Measurements from ENCODE around the gene ELOVL1. TPM values are rescaled to one million over a fixed set of nuclear protein-coding genes. Genes with fewer than 3 reads are reported as not detected.
"Not testable (repeated sequence)": the region's sequence is repeated elsewhere in the genome, so short reads cannot be mapped to it uniquely, and the experiment has no call there.

Gene ELOVL1
- total and polyA plus RNA-seq, 10 of the 15 experiments (the other 5 are each of a cell fraction or from before 2014, with no cell fraction given), result 58.5 to 139 (median 89.8) TPM

GRCh38 chr1:43414634-43415223, 46.9 kb upstream of the ELOVL1 start:
- Histone ChIP-seq H2AFZ (ENCODE audit: control insufficient read depth, low read depth, low read length) (no peak overlapping the region), H3K27me3 (replicated peaks in 1 of 2; ENCODE audit: control insufficient read depth in 2 of 2, insufficient read depth in 2 of 2, low read length in 1 of 2) (no peaks in the 10 kb centered on the region), H3K4me3 (no peak overlapping the region), H3K9me3 (replicated peaks; ENCODE audit: control insufficient read depth, insufficient read depth, low read length) (no peaks in the 10 kb centered on the region), H3K9ac (ENCODE audit: control insufficient read depth, insufficient read depth, low read length) (no peak overlapping the region), H3K4me2 (ENCODE audit: control insufficient read depth, insufficient read depth) (no peak overlapping the region), H3K4me1 (ENCODE audit: control insufficient read depth, insufficient read depth, low read length) (peaks cover 7% of the 10 kb centered on the region), H3K79me2 (ENCODE audit: control insufficient read depth, insufficient read depth, low read length) (no peaks in the 10 kb centered on the region), H3K36me3 (ENCODE audit: control insufficient read depth in 2 of 2, insufficient read depth in 2 of 2, low read length in 1 of 2) (peaks cover 0 to 4% of the 10 kb centered on the region in 2 experiments; a peak in 3 of 4 replicates), H3K27ac (ENCODE audit: control insufficient read depth, insufficient read depth) (no peak overlapping the region), H4K20me1 (ENCODE audit: control insufficient read depth, insufficient read depth) (no peaks in the 10 kb centered on the region)
- FAIRE-seq (no peak), DNase-seq (ENCODE audit: low read depth, low spot score) (no peak), ATAC-seq (peak; percentile 90)
- RAD21 ChIA-PET (ENCODE audit: unreplicated experiment), result interaction anchor here (1.0 to 5.4 kb wide), 14 partner anchors 24 to 500 kb away, joined by 3 to 52 read pairs (median 5); partner anchors contain the start of gene CDC20
- intact Hi-C loops (cut with micrococcal nuclease; ENCODE audit: unreplicated experiment) (loop anchor here (1.0 to 5.0 kb wide), 2 partner anchors 187 to 342 kb away; no protein-coding TSS in a partner anchor), in situ Hi-C loops (cut with MboI) (loop anchor here (5.0 kb wide), 1 partner anchor 187 kb away; no protein-coding TSS in a partner anchor)
- SMC1A ChIA-PET (ENCODE audit: uncharacterized antibody, unreplicated experiment), result interaction anchor here (0.6 to 5.5 kb wide), 19 partner anchors 15 to 502 kb away, joined by 3 to 70 read pairs (median 3); partner anchors contain the start of genes CDC20, HYI, MED8 and SZT2
- CTCF ChIA-PET, result interaction anchor here (0.6 to 6.2 kb wide), 26 partner anchors 8 to 636 kb away, joined by 3 to 89 read pairs (median 4); partner anchors contain the start of genes CFAP57, EBNA1BP2, HYI and MED8
- 71% methylated on average over 4 of the region's 5 CpGs for WGBS (ENCODE audit: insufficient coverage, insufficient replicate concordance, low lambda C conversion rate, missing lambda C conversion rate)
- TF ChIP-seq MEF2A (IDR thresholded peaks at IDR 0.05; ENCODE audit: insufficient read depth, low read depth, low read length), result 0 out of 2 replicates have a peak, but pooled peaks have one; percentile 39
- no peak for TF ChIP-seq SREBF1 (IDR thresholded peaks at IDR 0.05; ENCODE audit: low read length)
- TF ChIP-seq SMC3 (IDR thresholded peaks at IDR 0.05; ENCODE audit: borderline replicate concordance, low read length), result peak; percentile 47; the same call in 1 of the 2 replicates
- TF ChIP-seq DPF2 (IDR thresholded peaks at IDR 0.05), result no peak
- no peak for TF ChIP-seq NFXL1 (IDR thresholded peaks at IDR 0.05; ENCODE audit: borderline replicate concordance)
- TF ChIP-seq CTCF (IDR thresholded peaks at IDR 0.05 in 2 of 3, conservative IDR thresholded peaks at IDR 0.05 in 1 of 3; ENCODE audit: control insufficient read depth in 2 of 3, extremely low read depth in 1 of 3, insufficient read depth in 1 of 3, low read depth in 3 of 3, low read length in 3 of 3), result peak; percentile 54 to 57 (median 55)
- peak; percentile 67 for TF ChIP-seq RAD21 (IDR thresholded peaks at IDR 0.05; ENCODE audit: insufficient read depth, low read depth, low read length)
- no peak for TF ChIP-seq MXI1 (IDR thresholded peaks at IDR 0.05; ENCODE audit: low read depth, low read length)
- TF ChIP-seq RBBP5 (conservative IDR thresholded peaks at IDR 0.05), result no peak
- no peak for TF ChIP-seq POU2F2 (IDR thresholded peaks at IDR 0.05; ENCODE audit: borderline replicate concordance, low read depth, low read length)
- TF ChIP-seq CHD2 (IDR thresholded peaks at IDR 0.05; ENCODE audit: borderline replicate concordance, low read depth, low read length), result no peak
- BruUV-seq (replicated peaks), result no TSS peak
- POLR2A ChIA-PET, result interaction anchor here (0.5 to 1.8 kb wide), 3 partner anchors 46 to 340 kb away, joined by 4 to 8 read pairs (median 5); no protein-coding TSS in a partner anchor

GRCh38 chr1:43413426-43413825, 45.6 kb upstream of the ELOVL1 start:
- H3K4me2 ChIP-seq (ENCODE audit: control insufficient read depth, insufficient read depth); BruUV-seq (replicated peaks); POLR2A ChIA-PET: not testable (repeated sequence)

More at GRCh38 chr1:43413426-43413825, 45.6 kb upstream of the ELOVL1 start:
- ATAC-seq; FAIRE-seq; H3K27me3 ChIP-seq (replicated peaks in 1 of 2; ENCODE audit: control insufficient read depth in 2 of 2, insufficient read depth in 2 of 2, low read length in 1 of 2); H3K79me2 ChIP-seq (ENCODE audit: control insufficient read depth, insufficient read depth, low read length); H3K4me3 ChIP-seq; H3K9ac ChIP-seq (ENCODE audit: control insufficient read depth, insufficient read depth, low read length); DNase-seq (ENCODE audit: low read depth, low spot score); H3K27ac ChIP-seq (ENCODE audit: control insufficient read depth, insufficient read depth); H2AFZ ChIP-seq (ENCODE audit: control insufficient read depth, low read depth, low read length); H4K20me1 ChIP-seq (ENCODE audit: control insufficient read depth, insufficient read depth); H3K36me3 ChIP-seq (ENCODE audit: control insufficient read depth in 2 of 2, insufficient read depth in 2 of 2, low read length in 1 of 2); H3K9me3 ChIP-seq (replicated peaks; ENCODE audit: control insufficient read depth, insufficient read depth, low read length); H3K4me1 ChIP-seq (ENCODE audit: control insufficient read depth, insufficient read depth, low read length): not testable (repeated sequence)
- intact Hi-C loops (cut with micrococcal nuclease; ENCODE audit: unreplicated experiment), result loop anchor here (5.0 kb wide), 1 partner anchor 341 kb away; no protein-coding TSS in a partner anchor
- 93% methylated on average over 1 of the region's 1 CpG for WGBS (ENCODE audit: insufficient coverage, insufficient replicate concordance, low lambda C conversion rate, missing lambda C conversion rate)
- CTCF ChIA-PET, result interaction anchor here (0.6 to 6.2 kb wide), 9 partner anchors 19 to 187 kb away, joined by 3 to 89 read pairs (median 4); partner anchors contain the start of genes HYI, MED8 and SZT2
- RAD21 ChIA-PET (ENCODE audit: unreplicated experiment), result interaction anchor here (1.2 to 5.4 kb wide), 4 partner anchors 55 to 186 kb away, joined by 4 to 52 read pairs (median 8); partner anchors contain the start of gene CDC20
- SMC1A ChIA-PET (ENCODE audit: uncharacterized antibody, unreplicated experiment), result interaction anchor here (0.8 to 5.5 kb wide), 5 partner anchors 24 to 184 kb away, joined by 3 to 70 read pairs (median 14); partner anchors contain the start of genes CDC20, MED8 and SZT2
- in situ Hi-C loops (cut with MboI), result loop anchor here (5.0 kb wide), 1 partner anchor 186 kb away; no protein-coding TSS in a partner anchor
